CD4-positive, CD25-positive, alpha-beta regulatory T cell (primary cell): ENCODE results near the gene PPP2R5A. TPM values are rescaled to one million over a fixed set of nuclear protein-coding genes. Genes with fewer than 3 reads are reported as not detected.

ENCODE experiments used
- ATAC-seq, 2 donors: fragments of 150-1000 bp; cut with Tn5 transposase; one replicate each; pipeline ENCODE4 v1.10.0; 2021; ENCODE audit warnings: low read depth in 2 of 2, moderate number of reproducible peaks in 2 of 2, moderate library complexity in 1 of 2
- DNase-seq, 3 donors: peaks; one replicate each; pipeline versions ENCODE4 v3.0.0 to v3.0.0-alpha.2; 2012 to 2022; ENCODE audit warnings: mixed read lengths in 1 of 3
- H3K27ac ChIP-seq: one replicate; pipeline ENCODE4 v1.7.0; 2013; ENCODE audit warnings: mild to moderate bottlenecking, low read length; ENCODE audit not compliant: insufficient read depth, poor library complexity, severe bottlenecking
- H3K27me3 ChIP-seq: one replicate; pipeline ENCODE4 v1.7.0; 2013; ENCODE audit warnings: low read length; ENCODE audit not compliant: control insufficient read depth, insufficient read depth
- H3K36me3 ChIP-seq: one replicate; pipeline ENCODE4 v1.7.0; 2013; ENCODE audit warnings: mild to moderate bottlenecking, low read length, moderate library complexity; ENCODE audit not compliant: control insufficient read depth, insufficient read depth
- H3K4me1 ChIP-seq: 2 replicates; pipeline ENCODE4 v1.7.0; 2013; ENCODE audit warnings: mild to moderate bottlenecking, low read length; ENCODE audit not compliant: insufficient read depth, control insufficient read depth, poor library complexity, severe bottlenecking
- H3K4me3 ChIP-seq: one replicate; pipeline ENCODE4 v1.7.0; 2013; ENCODE audit warnings: low read depth, mild to moderate bottlenecking, low read length, moderate library complexity
- H3K9me3 ChIP-seq, 2 experiments: 1 replicate in 1 of 2; 2 replicates in 1 of 2; pipeline ENCODE4 v1.7.0; 2013; ENCODE audit warnings: low read length in 2 of 2, mild to moderate bottlenecking in 1 of 2, moderate library complexity in 1 of 2; ENCODE audit not compliant: control insufficient read depth in 2 of 2
- H3K27ac Mint-ChIP-seq, 3 donors: one replicate each; pipeline ENCODE4 v1.8.0; 2020 to 2022; ENCODE audit warnings: mild to moderate bottlenecking in 3 of 3, mixed read lengths in 3 of 3, moderate library complexity in 2 of 3
- H3K27me3 Mint-ChIP-seq: one replicate; pipeline ENCODE4 v1.8.0; 2022; ENCODE audit warnings: mild to moderate bottlenecking, mixed read lengths
- H3K36me3 Mint-ChIP-seq: one replicate; pipeline ENCODE4 v1.8.0; 2020; ENCODE audit warnings: mixed read lengths
- H3K4me1 Mint-ChIP-seq, 4 donors: one replicate each; pipeline ENCODE4 v1.8.0; 2020 to 2022; ENCODE audit warnings: mixed read lengths in 4 of 4, mild to moderate bottlenecking in 1 of 4
- H3K4me3 Mint-ChIP-seq, 4 donors: one replicate each; pipeline ENCODE4 v1.8.0; 2020 to 2022; ENCODE audit warnings: mild to moderate bottlenecking in 4 of 4, mixed read lengths in 4 of 4, moderate library complexity in 3 of 4
- H3K9me3 Mint-ChIP-seq, 7 donors: one replicate each; pipeline ENCODE4 v1.8.0; 2020 to 2022; ENCODE audit warnings: mixed read lengths in 7 of 7, mild to moderate bottlenecking in 3 of 7, moderate library complexity in 2 of 7
- polyA plus RNA-seq, 4 donors: library from polyadenylated mRNA; unstranded; fragments of 300-500 nt; fragmentation: Illumina TruSeq; gene quantifications; one replicate each; pipeline ENCODE4 v1.2.3, GENCODE V29; 2021
- total RNA-seq: library from RNA; stranded (reverse); gene quantifications from one replicate; pipeline ENCODE4 v1.2.3, GENCODE V29; 2022

PPP2R5A gene
- total and polyA plus RNA-seq, 5 donors from 2014 or later = 41.6 to 64.6 (median 48.5) TPM

GRCh38 chr1:212291505-212292134 lies 6.4 kb downstream of the PPP2R5A start:
- Histone ChIP-seq H3K27me3 (no peaks in the 10 kb centered on the region), H3K36me3 (no peaks in the 10 kb centered on the region), H3K4me1 (peaks cover 86% of the 10 kb centered on the region), H3K4me3 (peak overlapping the region; percentile 98), H3K27ac (no peak overlapping the region), H3K9me3 (no peaks in the 10 kb centered on the region)
- DNase-seq (peak in 2 of 3 donors; percentile 69 to 77), ATAC-seq (peak; percentile 85 to 89)
- H3K4me1 Mint-ChIP-seq = peaks cover 40 to 85% (median 78%) of the 10 kb centered on the region in 4 donors
- peak overlapping the region; percentile 2 to 72 (median 6) for H3K27ac Mint-ChIP-seq
- no peaks in the 10 kb centered on the region for H3K27me3 Mint-ChIP-seq
- peaks cover 16% of the 10 kb centered on the region for H3K36me3 Mint-ChIP-seq
- H3K9me3 Mint-ChIP-seq = no peaks in the 10 kb centered on the region
- peak overlapping the region; percentile 17 to 94 (median 50) for H3K4me3 Mint-ChIP-seq

- ATAC-seq (no peak), DNase-seq (no peak)
- H3K9me3 Mint-ChIP-seq = no peaks in the 10 kb centered on the region
- Histone ChIP-seq H3K4me3 (peak overlapping the region; percentile 98), H3K36me3 (no peaks in the 10 kb centered on the region), H3K27ac (no peak overlapping the region), H3K4me1 (peaks cover 79% of the 10 kb centered on the region), H3K9me3 (no peaks in the 10 kb centered on the region), H3K27me3 (no peaks in the 10 kb centered on the region)
- H3K36me3 Mint-ChIP-seq = peaks cover 16% of the 10 kb centered on the region
- H3K4me3 Mint-ChIP-seq = peak overlapping the region; percentile 53 to 94 (median 69)
- peaks cover 41 to 88% (median 77%) of the 10 kb centered on the region in 4 donors for H3K4me1 Mint-ChIP-seq
- peak overlapping the region in 2 of 3 donors; percentile 6 to 27 for H3K27ac Mint-ChIP-seq
- H3K27me3 Mint-ChIP-seq = no peaks in the 10 kb centered on the region
These were observed 7.3 kb downstream of the PPP2R5A start for GRCh38 chr1:212292250-212293105.

GRCh38 chr1:212293579-212293978 lies 8.4 kb downstream of the PPP2R5A start:
- Mint-ChIP-seq H3K36me3 (peaks cover 16% of the 10 kb centered on the region), H3K27me3 (no peaks in the 10 kb centered on the region), H3K4me1 (peaks cover 41 to 81% (median 72%) of the 10 kb centered on the region in 4 donors), H3K9me3 (no peaks in the 10 kb centered on the region), H3K4me3 (peak overlapping the region in 3 of 4 donors; percentile 7 to 39 (median 21)), H3K27ac (no peak overlapping the region)
- no peak for DNase-seq
- no peak for ATAC-seq
- Histone ChIP-seq H3K36me3 (no peaks in the 10 kb centered on the region), H3K4me3 (peak overlapping the region; percentile 1), H3K27me3 (no peaks in the 10 kb centered on the region), H3K4me1 (peaks cover 68% of the 10 kb centered on the region), H3K9me3 (no peaks in the 10 kb centered on the region), H3K27ac (no peak overlapping the region)

GRCh38 chr1:212294983-212295382 lies 9.8 kb downstream of the PPP2R5A start:
- Mint-ChIP-seq H3K36me3 (peaks cover 21% of the 10 kb centered on the region), H3K4me1 (peaks cover 50 to 80% (median 70%) of the 10 kb centered on the region in 4 donors), H3K4me3 (peak overlapping the region in 3 of 4 donors; percentile 9 to 56 (median 24))

GRCh38 chr1:212295579-212295978 lies 10.4 kb downstream of the PPP2R5A start:
- Mint-ChIP-seq H3K4me1 (peaks cover 50 to 77% (median 67%) of the 10 kb centered on the region in 4 donors), H3K4me3 (peak overlapping the region in 3 of 4 donors; percentile 6 to 56 (median 9)), H3K36me3 (peaks cover 19% of the 10 kb centered on the region), H3K27ac (peak overlapping the region in 1 of 3 donors; percentile 49), H3K27me3 (no peaks in the 10 kb centered on the region), H3K9me3 (no peaks in the 10 kb centered on the region)
- Histone ChIP-seq H3K27ac (no peak overlapping the region), H3K4me3 (no peak overlapping the region), H3K27me3 (no peaks in the 10 kb centered on the region), H3K9me3 (no peaks in the 10 kb centered on the region), H3K4me1 (peaks cover 56% of the 10 kb centered on the region), H3K36me3 (no peaks in the 10 kb centered on the region)
- DNase-seq = no peak
- no peak for ATAC-seq

More at GRCh38 chr1:212294983-212295382, 9.8 kb downstream of the PPP2R5A start:
- no peak for ATAC-seq
- no peaks in the 10 kb centered on the region for H3K9me3 ChIP-seq
- H3K27me3 ChIP-seq = no peaks in the 10 kb centered on the region
- Mint-ChIP-seq H3K27ac (peak overlapping the region in 1 of 3 donors; percentile 45), H3K9me3 (no peaks in the 10 kb centered on the region), H3K27me3 (no peaks in the 10 kb centered on the region)
- H3K27ac ChIP-seq = no peak overlapping the region
- H3K4me1 ChIP-seq = peaks cover 61% of the 10 kb centered on the region
- peak overlapping the region; percentile 20 for H3K4me3 ChIP-seq
- no peak for DNase-seq
- H3K36me3 ChIP-seq = no peaks in the 10 kb centered on the region

GRCh38 chr1:212297338-212297737 lies 12.1 kb downstream of the PPP2R5A start:
- Histone ChIP-seq H3K27me3 (no peaks in the 10 kb centered on the region), H3K4me3 (no peak overlapping the region), H3K27ac (no peak overlapping the region), H3K4me1 (peaks cover 44% of the 10 kb centered on the region), H3K9me3 (no peaks in the 10 kb centered on the region), H3K36me3 (no peaks in the 10 kb centered on the region)
- no peak for ATAC-seq
- peaks cover 14% of the 10 kb centered on the region for H3K36me3 Mint-ChIP-seq
- H3K27me3 Mint-ChIP-seq = no peaks in the 10 kb centered on the region
- DNase-seq = no peak
- no peak overlapping the region for H3K27ac Mint-ChIP-seq
- H3K4me1 Mint-ChIP-seq = peaks cover 50 to 73% (median 60%) of the 10 kb centered on the region in 4 donors
- H3K9me3 Mint-ChIP-seq = no peaks in the 10 kb centered on the region
- peak overlapping the region in 3 of 4 donors; percentile 23 to 56 (median 51) for H3K4me3 Mint-ChIP-seq

GRCh38 chr1:212301580-212301979 lies 16.4 kb downstream of the PPP2R5A start:
- Mint-ChIP-seq H3K27me3 (no peaks in the 10 kb centered on the region), H3K27ac (no peak overlapping the region), H3K4me3 (no peak overlapping the region), H3K4me1 (peaks cover 36 to 61% (median 47%) of the 10 kb centered on the region in 4 donors), H3K9me3 (no peaks in the 10 kb centered on the region), H3K36me3 (peaks cover 11% of the 10 kb centered on the region)
- Histone ChIP-seq H3K9me3 (no peaks in the 10 kb centered on the region), H3K4me3 (no peak overlapping the region), H3K27ac (no peak overlapping the region), H3K27me3 (no peaks in the 10 kb centered on the region), H3K36me3 (no peaks in the 10 kb centered on the region), H3K4me1 (peaks cover 15% of the 10 kb centered on the region)
- DNase-seq (no peak), ATAC-seq (no peak)
